NT2/D1 (cell line): ENCODE data around the gene CRYAA.

Source experiments
- DNase-seq: peaks from one replicate; pipeline ENCODE4 v3.0.0-alpha.2; 2011; ENCODE audit warnings: low read depth, low spot score
- H3K27me3 ChIP-seq: 2 replicates; pipeline ENCODE4 v1.6.0; 2011; ENCODE audit warnings: mild to moderate bottlenecking; ENCODE audit not compliant: insufficient read length, insufficient read depth
- H3K36me3 ChIP-seq: 2 replicates; pipeline ENCODE4 v1.6.1; 2011; ENCODE audit warnings: mild to moderate bottlenecking, low read length, mixed read lengths; ENCODE audit not compliant: insufficient read depth, insufficient read length
- H3K4me1 ChIP-seq: 2 replicates; pipeline ENCODE4 v1.5.1; 2011; ENCODE audit not compliant: insufficient read depth, insufficient read length
- H3K4me3 ChIP-seq: 2 replicates; pipeline ENCODE4 v1.5.1; 2011; ENCODE audit warnings: low read depth; ENCODE audit not compliant: insufficient read length
- H3K9ac ChIP-seq: 2 replicates; pipeline ENCODE4 v1.6.0; 2011; ENCODE audit warnings: low read depth; ENCODE audit not compliant: insufficient read length
- H3K9me3 ChIP-seq: 2 replicates; pipeline ENCODE4 v1.5.1; 2011; ENCODE audit warnings: mild to moderate bottlenecking, low read length; ENCODE audit not compliant: insufficient read depth
- SUZ12 ChIP-seq: IDR thresholded peaks from 2 replicates; pipeline ENCODE4 v1.6.1; 2011; ENCODE audit not compliant: insufficient read length, insufficient read depth; ENCODE audit errors: extremely low read depth
- YY1 ChIP-seq: IDR thresholded peaks from 2 replicates; pipeline ENCODE4 v1.6.1; 2011; ENCODE audit not compliant: insufficient read length, insufficient read depth
- ZNF274 ChIP-seq: IDR thresholded peaks from 2 replicates; pipeline ENCODE4 v1.6.1; 2011; ENCODE audit warnings: mild to moderate bottlenecking, low read depth, low read length

Gene CRYAA

DNA sequence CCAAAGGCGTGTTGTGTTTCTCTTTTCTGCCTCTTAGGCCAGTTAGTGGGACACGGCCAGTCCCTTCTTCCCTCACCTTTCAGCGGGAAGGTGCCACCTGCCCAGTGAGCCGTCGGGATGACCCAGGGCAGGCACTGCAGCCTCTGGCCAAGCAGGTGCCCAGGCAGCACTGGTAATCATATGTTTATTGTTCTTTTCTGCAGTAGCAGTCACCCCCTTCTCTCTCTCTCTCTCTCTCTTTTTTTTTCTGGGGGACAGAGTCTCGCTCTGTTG lies 38.2 kb downstream of the CRYAA start:
- TF ChIP-seq SUZ12 (no peak), YY1 (no peak), ZNF274 (no peak)
- no peak overlapping the region for H3K9ac ChIP-seq
- H3K36me3 ChIP-seq = no peaks in the 10 kb centered on the region
- peaks cover 14% of the 10 kb centered on the region for H3K4me1 ChIP-seq
- H3K27me3 ChIP-seq = no peaks in the 10 kb centered on the region
- DNase-seq = no peak
- peaks cover 4% of the 10 kb centered on the region for H3K9me3 ChIP-seq
- no peak overlapping the region for H3K4me3 ChIP-seq

GRCh38 chr21:43207868-43208267 lies 39.1 kb downstream of the CRYAA start:
- Histone ChIP-seq H3K36me3 (no peaks in the 10 kb centered on the region), H3K9me3 (no peaks in the 10 kb centered on the region), H3K4me3 (no peak overlapping the region), H3K9ac (no peak overlapping the region), H3K27me3 (no peaks in the 10 kb centered on the region), H3K4me1 (peaks cover 14% of the 10 kb centered on the region)
- DNase-seq = no peak
- TF ChIP-seq ZNF274 (no peak), SUZ12 (no peak), YY1 (no peak)

DNA sequence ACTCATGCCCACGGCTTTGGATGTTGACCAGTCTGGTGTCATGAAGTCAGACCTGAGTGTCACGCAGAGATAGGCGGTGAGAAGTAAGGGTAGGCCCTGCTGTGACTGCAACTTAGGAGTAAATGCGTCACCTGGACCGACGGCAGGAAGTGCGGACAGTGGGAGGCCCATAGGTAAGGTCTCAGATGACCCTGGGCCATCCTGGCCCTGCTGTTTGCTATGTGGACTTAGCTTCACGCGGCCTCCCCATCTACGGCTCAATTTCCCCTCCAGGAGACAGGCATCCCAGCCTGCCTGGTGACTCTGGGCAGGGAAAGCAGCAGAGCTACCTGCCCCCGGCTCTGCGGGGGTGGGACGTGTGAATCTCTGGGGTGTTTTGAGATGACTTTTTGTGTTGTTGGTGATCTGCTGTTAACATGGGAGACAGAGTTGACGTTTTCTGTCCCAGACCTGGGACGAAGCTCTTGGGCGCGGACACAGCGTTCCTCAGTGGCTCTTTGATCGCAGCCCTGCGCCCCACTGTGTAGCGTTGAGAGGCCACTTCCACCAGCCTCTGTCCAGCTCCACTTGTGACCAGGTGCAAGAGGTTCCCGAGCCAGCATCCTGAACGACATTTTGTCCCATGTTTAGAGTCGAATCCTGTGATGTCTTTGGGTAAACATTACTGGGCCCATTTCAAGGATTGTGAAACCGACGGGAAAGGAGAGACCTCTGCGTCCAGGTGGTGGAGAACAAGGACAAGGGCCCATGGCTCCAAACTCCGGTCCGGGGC lies 39.9 kb downstream of the CRYAA start:
- no peak for DNase-seq
- Histone ChIP-seq H3K36me3 (no peaks in the 10 kb centered on the region), H3K27me3 (no peaks in the 10 kb centered on the region), H3K4me1 (peaks cover 14% of the 10 kb centered on the region), H3K4me3 (no peak overlapping the region), H3K9me3 (no peaks in the 10 kb centered on the region), H3K9ac (no peak overlapping the region)
- TF ChIP-seq YY1 (no peak), ZNF274 (no peak), SUZ12 (no peak)

DNA sequence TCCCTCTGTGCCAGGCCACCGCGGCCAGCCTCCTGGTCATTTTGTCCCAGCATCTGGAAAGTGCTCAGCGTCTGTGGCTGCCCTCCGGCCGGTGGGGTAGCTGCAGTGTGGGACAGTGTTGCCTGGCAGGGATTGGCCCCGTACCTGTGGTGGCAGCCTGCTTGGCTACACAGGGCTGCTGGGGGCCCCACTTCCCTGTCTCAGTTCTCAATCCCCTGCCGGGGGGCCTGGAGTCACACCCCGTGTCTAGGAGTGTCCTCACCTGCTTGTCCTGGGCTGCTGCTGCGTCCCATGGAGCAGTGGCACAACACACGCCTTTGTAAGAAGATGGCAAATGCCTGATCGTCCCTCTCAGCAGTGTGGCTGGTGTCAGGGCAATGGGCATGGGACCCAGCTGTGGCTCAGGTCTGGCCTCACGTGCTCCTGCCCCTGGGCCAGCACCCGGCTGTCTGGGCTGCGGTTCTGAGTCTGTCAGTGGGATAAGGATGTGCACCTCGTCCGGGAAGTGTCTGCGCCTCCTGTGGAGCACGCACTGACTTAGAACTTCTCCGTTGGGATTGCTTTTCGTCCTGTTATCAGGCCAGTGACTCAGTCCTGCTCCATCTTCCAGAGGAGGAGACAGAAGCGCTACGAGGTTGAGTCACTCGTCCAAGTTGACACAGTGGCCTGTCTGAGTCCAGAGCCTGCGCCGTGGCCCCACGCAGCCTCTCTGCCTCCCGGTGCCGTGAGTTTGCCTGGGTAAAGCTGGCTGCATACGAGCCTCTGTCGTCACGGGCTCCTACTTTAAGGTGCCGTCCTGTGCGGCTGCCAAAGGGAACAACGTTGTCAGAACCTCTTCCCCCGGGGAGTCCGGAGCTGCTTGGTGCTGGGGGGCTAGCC lies 41.0 kb downstream of the CRYAA start:
- H3K27me3 ChIP-seq = no peaks in the 10 kb centered on the region
- H3K9me3 ChIP-seq = no peaks in the 10 kb centered on the region
- no peak for TF ChIP-seq SUZ12
- no peak for TF ChIP-seq ZNF274
- TF ChIP-seq YY1 = no peak
- DNase-seq = no peak
- no peak overlapping the region for H3K9ac ChIP-seq
- peaks cover 14% of the 10 kb centered on the region for H3K4me1 ChIP-seq
- H3K4me3 ChIP-seq = no peak overlapping the region
- no peaks in the 10 kb centered on the region for H3K36me3 ChIP-seq

DNA sequence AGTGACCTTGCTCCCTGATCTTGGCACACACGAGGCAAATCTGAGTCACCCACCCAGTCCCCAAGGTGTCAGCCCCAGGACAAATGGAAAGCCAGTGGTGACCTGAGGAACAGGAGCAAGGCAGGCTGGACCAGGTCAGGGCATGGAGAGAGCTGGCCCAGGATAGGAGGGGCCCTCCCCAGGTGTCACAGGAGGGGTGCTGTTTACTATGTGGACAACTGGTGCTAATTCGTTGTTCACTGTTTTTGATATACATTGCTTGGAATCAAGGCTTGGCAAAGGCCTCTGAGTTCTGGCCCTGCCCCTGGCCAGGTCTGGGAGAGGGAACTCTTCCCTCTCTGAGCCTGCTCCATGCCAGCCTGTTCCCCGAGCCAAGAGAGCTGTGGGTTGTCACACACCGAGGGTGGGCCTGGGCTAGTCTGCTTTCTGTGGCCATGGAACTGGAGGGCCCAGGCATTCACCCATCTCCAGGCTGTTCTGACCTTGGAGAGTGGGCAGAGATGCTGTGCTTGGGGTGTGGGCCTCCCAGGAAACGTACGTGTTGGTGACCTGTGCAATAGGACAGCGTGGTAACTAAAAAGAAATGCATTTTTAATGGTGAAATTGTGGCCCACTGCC lies 41.8 kb downstream of the CRYAA start:
- peaks cover 14% of the 10 kb centered on the region for H3K4me1 ChIP-seq
- H3K27me3 ChIP-seq = no peaks in the 10 kb centered on the region
- H3K36me3 ChIP-seq = no peaks in the 10 kb centered on the region
- H3K4me3 ChIP-seq = no peak overlapping the region
- no peak for DNase-seq
- TF ChIP-seq SUZ12 (no peak), YY1 (no peak), ZNF274 (no peak)
- H3K9me3 ChIP-seq = no peaks in the 10 kb centered on the region
- H3K9ac ChIP-seq = no peak overlapping the region

DNA sequence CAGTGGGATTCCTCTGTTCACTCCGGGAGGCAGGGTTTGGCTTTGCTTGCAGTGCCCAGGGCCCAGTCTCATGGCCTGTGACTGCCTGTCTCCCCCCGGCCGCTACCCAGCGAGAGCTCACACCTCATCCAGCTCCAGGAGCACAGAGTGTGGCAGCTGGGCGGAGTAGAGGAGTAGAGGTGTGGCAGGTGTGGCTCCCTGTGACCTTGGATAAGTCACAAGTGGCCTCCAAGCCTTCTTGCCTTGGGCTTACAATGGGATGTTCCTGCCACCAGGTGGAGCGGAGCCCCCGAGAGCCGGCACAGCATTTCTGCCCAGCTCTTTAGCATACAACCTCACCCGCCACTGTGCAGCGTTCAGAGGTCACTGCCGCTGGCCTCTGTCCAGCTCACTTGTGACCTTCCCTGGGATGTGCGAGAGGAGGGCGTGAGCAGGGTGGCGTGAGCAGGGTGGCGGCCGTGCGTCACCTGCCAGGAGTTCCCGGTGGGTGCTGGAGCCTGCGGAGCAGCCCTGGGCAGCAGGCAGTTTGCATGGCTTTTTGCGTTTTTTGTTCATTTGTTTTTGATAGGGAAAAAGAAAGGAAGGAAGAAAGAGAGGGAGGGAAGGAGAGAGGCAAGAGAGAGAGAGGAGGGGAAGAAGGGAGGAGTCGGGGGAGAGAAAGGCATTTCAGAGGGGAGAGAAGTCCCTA lies 42.4 kb downstream of the CRYAA start:
- Histone ChIP-seq H3K4me1 (peaks cover 14% of the 10 kb centered on the region), H3K9me3 (no peaks in the 10 kb centered on the region), H3K4me3 (no peak overlapping the region), H3K27me3 (no peaks in the 10 kb centered on the region), H3K36me3 (no peaks in the 10 kb centered on the region), H3K9ac (no peak overlapping the region)
- TF ChIP-seq SUZ12 (no peak), YY1 (no peak), ZNF274 (no peak)
- DNase-seq = peak; percentile 40

DNA sequence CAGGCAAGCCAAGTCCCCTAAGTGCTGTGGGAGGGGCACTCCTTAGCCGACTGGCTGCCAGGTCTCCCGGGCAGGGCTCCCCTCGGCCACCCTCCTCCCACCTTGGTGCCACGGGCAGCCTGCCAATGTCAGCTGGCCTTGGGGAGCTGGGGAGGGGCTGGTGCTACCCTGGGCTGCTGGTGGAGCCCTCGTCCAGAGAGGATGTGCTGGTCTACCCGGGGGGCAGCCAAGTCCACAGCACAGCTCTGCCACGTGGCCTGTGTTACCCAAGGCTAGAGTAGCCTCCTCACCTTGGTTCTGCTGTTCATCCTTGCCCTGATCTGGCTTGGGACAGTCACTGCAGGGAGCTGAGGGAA lies 42.9 kb downstream of the CRYAA start:
- TF ChIP-seq YY1 (no peak), SUZ12 (no peak), ZNF274 (no peak)
- H3K4me1 ChIP-seq = peaks cover 14% of the 10 kb centered on the region
- peak overlapping the region; percentile 46 for H3K9ac ChIP-seq
- H3K9me3 ChIP-seq = no peaks in the 10 kb centered on the region
- no peak overlapping the region for H3K4me3 ChIP-seq
- H3K27me3 ChIP-seq = no peaks in the 10 kb centered on the region
- no peaks in the 10 kb centered on the region for H3K36me3 ChIP-seq
- DNase-seq = no peak
